Thoracic aorta (tissue), 2 donors: ENCODE results near the gene ZC2HC1B. TPM values are rescaled to one million over a fixed set of nuclear protein-coding genes. Genes with fewer than 3 reads are reported as not detected.

Experiments
- ATAC-seq: fragments of 150-250 bp; one replicate; pipeline ENCODE4 v1.8.0; 2017; ENCODE audit warnings: low read depth; ENCODE audit not compliant: insufficient number of reproducible peaks, low FRiP score
- DNase-seq: peaks from one replicate; pipeline ENCODE4 v3.0.0-alpha.2; 2020; ENCODE audit warnings: low spot score
- H3K27ac ChIP-seq, 2 donors: fragments of 200-600 bp; sonication (generic); 1 replicate in 1 of 2; 2 replicates in 1 of 2; pipeline ENCODE4 v1.5.1; 2016; ENCODE audit warnings: mild to moderate bottlenecking in 2 of 2, moderate library complexity in 2 of 2
- H3K27me3 ChIP-seq: fragments of 200-600 bp; sonication (generic); replicated peaks from 2 replicates; pipeline ENCODE4 v1.6.0; 2016; ENCODE audit warnings: mild to moderate bottlenecking; ENCODE audit not compliant: insufficient read depth
- H3K36me3 ChIP-seq: fragments of 200-600 bp; sonication (generic); one replicate; pipeline ENCODE4 v1.5.1; 2016
- H3K4me1 ChIP-seq, 2 donors: fragments of 200-600 bp; sonication (generic); 1 replicate in 1 of 2; 2 replicates in 1 of 2; pipeline versions ENCODE4 v1.5.1 to v1.6.0; 2016; ENCODE audit warnings: low read depth in 2 of 2, mild to moderate bottlenecking in 1 of 2; ENCODE audit not compliant: control insufficient read depth in 1 of 2
- H3K4me3 ChIP-seq: fragments of 200-600 bp; sonication (generic); 2 replicates; pipeline ENCODE4 v1.5.1; 2016; ENCODE audit warnings: mild to moderate bottlenecking
- H3K9me3 ChIP-seq: fragments of 200-600 bp; sonication (generic); 2 replicates; pipeline ENCODE4 v1.5.1; 2016
- total RNA-seq, 2 donors: library from RNA; depleted of rRNA; stranded (reverse); fragments of >200 nt; gene quantifications; one replicate each; pipeline versions ENCODE4 v1.1.0 to v1.2.3, GENCODE V29; 2016
- TF ChIP-seq, protein P1 (sequence below): fragments of 200-600 bp; sonication (generic); IDR thresholded peaks from one replicate; pipeline ENCODE4 v1.5.1; 2019; ENCODE audit warnings: antibody characterized with exemption

The ZC2HC1B gene
- total RNA-seq, 2 donors from 2014 or later, result not detected

DNA sequence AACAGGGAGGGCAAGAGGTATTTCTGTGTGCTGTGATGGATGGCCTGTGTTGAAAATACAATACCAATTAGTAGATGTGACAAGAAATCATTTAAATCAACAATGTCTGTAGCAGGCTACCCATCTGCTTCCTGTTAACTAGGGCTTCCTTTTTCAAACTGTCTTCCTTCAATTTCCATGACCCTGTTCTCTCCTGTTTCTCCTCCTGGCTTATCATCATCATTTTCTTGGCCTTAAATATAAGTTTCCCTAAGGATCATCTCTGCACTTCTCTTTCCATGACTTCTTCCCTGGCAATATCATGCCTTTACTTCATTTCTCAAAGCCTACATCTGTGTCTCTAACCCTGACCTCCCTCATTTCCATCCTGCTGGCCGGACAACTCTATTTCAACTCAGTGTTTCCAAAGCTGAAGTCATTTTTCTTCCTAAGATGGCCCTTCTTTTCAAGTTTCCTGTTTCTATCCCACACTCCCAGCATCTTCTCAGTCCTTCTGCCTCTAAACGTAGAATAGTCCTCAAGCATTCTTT is 18.2 kb downstream of the ZC2HC1B start:
- no peaks in the 10 kb centered on the region for H3K27me3 ChIP-seq
- H3K9me3 ChIP-seq, result no peaks in the 10 kb centered on the region
- no peak overlapping the region for H3K27ac ChIP-seq
- no peaks in the 10 kb centered on the region for H3K4me1 ChIP-seq
- no peak for DNase-seq
- ATAC-seq, result no peak
- TF ChIP-seq, protein P1, sequence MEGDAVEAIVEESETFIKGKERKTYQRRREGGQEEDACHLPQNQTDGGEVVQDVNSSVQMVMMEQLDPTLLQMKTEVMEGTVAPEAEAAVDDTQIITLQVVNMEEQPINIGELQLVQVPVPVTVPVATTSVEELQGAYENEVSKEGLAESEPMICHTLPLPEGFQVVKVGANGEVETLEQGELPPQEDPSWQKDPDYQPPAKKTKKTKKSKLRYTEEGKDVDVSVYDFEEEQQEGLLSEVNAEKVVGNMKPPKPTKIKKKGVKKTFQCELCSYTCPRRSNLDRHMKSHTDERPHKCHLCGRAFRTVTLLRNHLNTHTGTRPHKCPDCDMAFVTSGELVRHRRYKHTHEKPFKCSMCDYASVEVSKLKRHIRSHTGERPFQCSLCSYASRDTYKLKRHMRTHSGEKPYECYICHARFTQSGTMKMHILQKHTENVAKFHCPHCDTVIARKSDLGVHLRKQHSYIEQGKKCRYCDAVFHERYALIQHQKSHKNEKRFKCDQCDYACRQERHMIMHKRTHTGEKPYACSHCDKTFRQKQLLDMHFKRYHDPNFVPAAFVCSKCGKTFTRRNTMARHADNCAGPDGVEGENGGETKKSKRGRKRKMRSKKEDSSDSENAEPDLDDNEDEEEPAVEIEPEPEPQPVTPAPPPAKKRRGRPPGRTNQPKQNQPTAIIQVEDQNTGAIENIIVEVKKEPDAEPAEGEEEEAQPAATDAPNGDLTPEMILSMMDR, result no peak
- no peaks in the 10 kb centered on the region for H3K36me3 ChIP-seq
- H3K4me3 ChIP-seq, result no peak overlapping the region

DNA sequence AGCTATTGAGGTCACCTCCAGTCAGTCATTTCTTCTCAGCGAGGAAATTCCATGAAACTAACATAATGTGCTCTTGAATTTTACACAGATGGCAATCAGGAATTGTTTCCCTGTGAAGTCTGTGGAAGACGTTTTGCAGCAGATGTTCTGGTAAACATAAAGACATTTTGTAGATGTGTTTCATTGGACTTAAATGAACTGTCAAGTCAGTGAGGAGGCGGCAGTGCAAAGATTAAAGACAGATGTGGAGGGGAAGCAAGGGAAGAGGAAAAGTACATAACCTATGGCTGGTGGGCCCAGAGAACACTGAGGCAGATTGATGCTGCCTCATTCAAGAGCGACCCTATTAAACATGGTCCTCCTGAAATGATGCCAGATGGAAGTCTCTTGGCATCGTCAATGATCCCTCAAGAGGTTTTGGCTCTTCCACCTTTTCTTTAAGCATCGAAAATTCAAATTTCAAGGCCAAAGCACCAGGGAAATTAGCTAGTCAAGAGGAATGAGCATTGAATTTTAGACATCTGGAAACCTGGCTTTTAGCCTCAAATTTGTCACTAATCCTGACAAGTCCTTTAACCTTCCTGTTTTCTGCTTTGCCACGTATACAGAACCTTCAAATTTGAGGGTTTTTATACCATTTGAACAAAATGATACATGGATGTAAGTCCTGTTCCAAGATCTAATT is 20.1 kb downstream of the ZC2HC1B start:
- TF ChIP-seq, protein P1, result no peak
- Histone ChIP-seq H3K36me3 (no peaks in the 10 kb centered on the region), H3K4me3 (no peak overlapping the region), H3K27me3 (no peaks in the 10 kb centered on the region), H3K27ac (no peak overlapping the region), H3K4me1 (no peaks in the 10 kb centered on the region), H3K9me3 (no peaks in the 10 kb centered on the region)
- no peak for DNase-seq
- ATAC-seq, result no peak

DNA sequence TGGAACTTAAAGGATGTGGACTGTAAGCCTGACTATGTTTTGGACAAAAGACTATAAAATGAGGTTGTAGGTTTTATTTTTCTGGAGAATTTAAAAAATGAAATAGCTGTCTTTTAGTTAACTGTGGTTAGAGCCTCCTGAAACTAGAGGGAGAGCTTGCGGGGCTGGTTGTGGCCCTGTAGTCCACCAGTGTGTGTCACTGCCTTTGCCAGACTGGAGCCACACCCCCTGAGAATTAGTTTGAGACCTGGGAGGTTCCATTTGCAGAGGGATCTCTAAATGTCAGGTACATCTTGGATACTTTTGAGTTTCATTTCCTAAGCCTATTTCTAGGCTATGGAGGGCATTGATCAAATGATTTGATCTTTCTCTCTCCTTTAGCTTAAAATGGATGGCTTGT is 20.8 kb downstream of the ZC2HC1B start:
- no peaks in the 10 kb centered on the region for H3K9me3 ChIP-seq
- no peaks in the 10 kb centered on the region for H3K4me1 ChIP-seq
- no peak overlapping the region for H3K27ac ChIP-seq
- H3K27me3 ChIP-seq, result no peaks in the 10 kb centered on the region
- TF ChIP-seq, protein P1, result no peak
- no peak overlapping the region for H3K4me3 ChIP-seq
- H3K36me3 ChIP-seq, result no peaks in the 10 kb centered on the region
- DNase-seq, result no peak
- ATAC-seq, result no peak

DNA sequence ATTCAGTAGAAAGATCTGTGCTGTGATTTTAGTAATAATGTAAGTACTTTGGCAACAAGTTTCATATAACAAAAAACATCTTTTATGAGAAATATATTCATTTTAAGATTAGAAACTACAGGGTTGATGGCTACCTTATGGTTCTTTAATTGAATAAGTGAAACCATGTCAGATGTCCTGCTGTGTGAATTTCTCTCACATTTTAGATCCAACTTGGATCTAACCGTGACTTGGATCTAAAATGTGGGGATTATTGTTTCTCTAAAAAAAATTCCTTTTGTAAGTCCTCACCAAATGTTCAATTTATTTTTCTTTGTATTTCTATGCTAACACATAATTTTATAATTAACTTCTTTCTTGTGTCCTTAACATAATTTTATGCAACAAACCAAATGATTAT is 30.4 kb downstream of the ZC2HC1B start:
- Histone ChIP-seq H3K36me3 (no peaks in the 10 kb centered on the region), H3K4me3 (no peak overlapping the region), H3K27ac (no peak overlapping the region), H3K27me3 (no peaks in the 10 kb centered on the region), H3K4me1 (no peaks in the 10 kb centered on the region), H3K9me3 (no peaks in the 10 kb centered on the region)
- ATAC-seq (no peak), DNase-seq (no peak)
- TF ChIP-seq, protein P1, result no peak

DNA sequence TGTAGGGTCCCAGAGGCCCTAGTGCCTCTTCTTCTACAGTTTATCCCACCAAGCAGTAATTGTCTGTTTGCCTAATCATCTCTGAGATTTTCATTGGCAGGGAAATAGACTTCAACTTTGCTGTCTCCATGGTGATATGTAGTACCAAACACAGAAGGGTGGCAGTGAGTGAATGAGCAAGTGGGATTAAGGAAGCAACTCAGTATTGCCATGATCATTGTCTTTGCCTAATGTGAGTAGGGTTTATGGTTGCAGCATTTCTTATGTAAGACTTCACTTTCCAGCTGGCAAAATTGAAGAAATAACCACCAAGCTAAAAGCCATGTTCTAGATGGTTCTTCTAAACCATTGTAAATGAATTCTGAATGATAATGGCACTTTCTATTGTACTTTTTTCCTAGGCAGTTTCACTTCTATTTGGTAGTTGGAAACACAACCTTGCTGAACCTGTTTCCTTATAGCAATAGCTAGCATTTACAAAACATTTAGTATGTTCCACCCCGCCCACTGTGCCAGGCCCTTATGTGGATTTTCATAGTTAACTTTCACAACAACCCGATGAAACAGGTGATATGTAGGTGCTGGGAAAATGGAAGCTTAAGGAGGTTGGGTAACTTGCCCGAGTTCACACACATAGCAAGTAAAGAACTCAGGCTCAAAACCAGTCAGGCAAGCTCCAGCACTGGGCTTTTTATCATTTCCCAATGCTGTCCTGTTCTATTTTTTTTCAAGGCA is 32.0 kb downstream of the ZC2HC1B start:
- DNase-seq (no peak), ATAC-seq (no peak)
- Histone ChIP-seq H3K4me1 (peaks cover 0 to 1% of the 10 kb centered on the region in 2 donors), H3K4me3 (no peak overlapping the region), H3K36me3 (no peaks in the 10 kb centered on the region), H3K9me3 (no peaks in the 10 kb centered on the region), H3K27ac (no peak overlapping the region), H3K27me3 (no peaks in the 10 kb centered on the region)
- TF ChIP-seq, protein P1, result no peak
